ENCODE data around the gene GPC6. TPM values are rescaled to one million over a fixed set of nuclear protein-coding genes. Genes with fewer than 3 reads are reported as not detected.

GPC6 gene
- total RNA-seq, 2 experiments from 2014 or later: not detected

- TF ChIP-seq CTCF (conservative IDR thresholded peaks at IDR 0.05; ENCODE audit: low read length): no peak
- TF ChIP-seq EZH2phosphoT487 (IDR thresholded peaks at IDR 0.05; ENCODE audit: borderline replicate concordance, low read depth, low read length): no peak
- no peaks in the 10 kb centered on the region for H4K20me1 ChIP-seq (ENCODE audit: insufficient read depth, low read length)
- DNase-seq (ENCODE audit: low spot score): no peak
Measured at GRCh38 chr13:93326234-93326811, 99.7 kb downstream of the GPC6 start.

GRCh38 chr13:93328943-93329342 is 102.3 kb downstream of the GPC6 start:
- no peaks in the 10 kb centered on the region for H4K20me1 ChIP-seq (ENCODE audit: insufficient read depth, low read length)
- no peak overlapping the region for H2AFZ ChIP-seq (ENCODE audit: low read length)
- CTCF ChIA-PET (ENCODE audit: unreplicated experiment): no interaction called here
- H3K27ac ChIP-seq (ENCODE audit: low read depth, low read length, poor library complexity, severe bottlenecking): no peak overlapping the region
- POLR2A ChIA-PET: no interaction called here
- H3K4me3 ChIP-seq (ENCODE audit: low read depth, low read length, poor library complexity, severe bottlenecking): no peak overlapping the region
- no peaks in the 10 kb centered on the region for H3K9me3 ChIP-seq (ENCODE audit: low read length)
- no peak overlapping the region for H3K4me2 ChIP-seq (ENCODE audit: low read length)
- H3K9me2 ChIP-seq (ENCODE audit: insufficient read depth, low read length): no peaks in the 10 kb centered on the region
- no TSS peak for BruUV-seq (replicated peaks)
- TF ChIP-seq CTCF (conservative IDR thresholded peaks at IDR 0.05; ENCODE audit: low read length): no peak
- TF ChIP-seq EZH2phosphoT487 (IDR thresholded peaks at IDR 0.05; ENCODE audit: borderline replicate concordance, low read depth, low read length): no peak
- no peaks in the 10 kb centered on the region for H3K4me1 ChIP-seq (ENCODE audit: insufficient read depth, low read length, poor library complexity, severe bottlenecking)
- no peaks in the 10 kb centered on the region for H3K36me3 ChIP-seq (ENCODE audit: insufficient read depth, low read length)
- DNase-seq (ENCODE audit: low spot score): no peak
- intact Hi-C loops (cut with micrococcal nuclease; ENCODE audit: unreplicated experiment): no loop called here
- no peaks in the 10 kb centered on the region for H3K79me2 ChIP-seq (ENCODE audit: insufficient read depth, low read depth, low read length)

More at GRCh38 chr13:93326234-93326811, 99.7 kb downstream of the GPC6 start:
- H3K4me1 ChIP-seq (ENCODE audit: insufficient read depth, low read length, poor library complexity, severe bottlenecking): no peaks in the 10 kb centered on the region
- ChIA-PET CTCF (ENCODE audit: unreplicated experiment) (no interaction called here), POLR2A (no interaction called here)
- no peaks in the 10 kb centered on the region for H3K9me3 ChIP-seq (ENCODE audit: low read length)
- no peaks in the 10 kb centered on the region for H3K79me2 ChIP-seq (ENCODE audit: insufficient read depth, low read depth, low read length)
- H3K4me3 ChIP-seq (ENCODE audit: low read depth, low read length, poor library complexity, severe bottlenecking): no peak overlapping the region
- H3K36me3 ChIP-seq (ENCODE audit: insufficient read depth, low read length): no peaks in the 10 kb centered on the region
- H3K9me2 ChIP-seq (ENCODE audit: insufficient read depth, low read length): no peaks in the 10 kb centered on the region
- no peak overlapping the region for H3K27ac ChIP-seq (ENCODE audit: low read depth, low read length, poor library complexity, severe bottlenecking)
- no peak overlapping the region for H2AFZ ChIP-seq (ENCODE audit: low read length)
- no TSS peak for BruUV-seq (replicated peaks)
- intact Hi-C loops (cut with micrococcal nuclease; ENCODE audit: unreplicated experiment): no loop called here
- no peak overlapping the region for H3K4me2 ChIP-seq (ENCODE audit: low read length)

GRCh38 chr13:93336728-93337127 is 110.1 kb downstream of the GPC6 start:
- BruUV-seq (replicated peaks): no TSS peak
- H4K20me1 ChIP-seq (ENCODE audit: insufficient read depth, low read length): no peaks in the 10 kb centered on the region
- intact Hi-C loops (cut with micrococcal nuclease; ENCODE audit: unreplicated experiment): no loop called here
- ChIA-PET CTCF (ENCODE audit: unreplicated experiment) (no interaction called here), POLR2A (interaction anchor here (0.7 kb wide), 1 partner anchor 29 kb away, joined by 3 read pairs; no protein-coding TSS in a partner anchor)
- H3K4me2 ChIP-seq (ENCODE audit: low read length): no peak overlapping the region
- no peaks in the 10 kb centered on the region for H3K79me2 ChIP-seq (ENCODE audit: insufficient read depth, low read depth, low read length)
- no peak overlapping the region for H2AFZ ChIP-seq (ENCODE audit: low read length)
- DNase-seq (ENCODE audit: low spot score): no peak
- H3K4me3 ChIP-seq (ENCODE audit: low read depth, low read length, poor library complexity, severe bottlenecking): no peak overlapping the region
- no peaks in the 10 kb centered on the region for H3K4me1 ChIP-seq (ENCODE audit: insufficient read depth, low read length, poor library complexity, severe bottlenecking)
- no peaks in the 10 kb centered on the region for H3K36me3 ChIP-seq (ENCODE audit: insufficient read depth, low read length)
- no peaks in the 10 kb centered on the region for H3K9me3 ChIP-seq (ENCODE audit: low read length)
- H3K27ac ChIP-seq (ENCODE audit: low read depth, low read length, poor library complexity, severe bottlenecking): no peak overlapping the region
- TF ChIP-seq CTCF (conservative IDR thresholded peaks at IDR 0.05; ENCODE audit: low read length): no peak
- TF ChIP-seq EZH2phosphoT487 (IDR thresholded peaks at IDR 0.05; ENCODE audit: borderline replicate concordance, low read depth, low read length): no peak
- H3K9me2 ChIP-seq (ENCODE audit: insufficient read depth, low read length): no peaks in the 10 kb centered on the region

All from OCI-LY7 (cell line).